ENCODE measurements around the gene SNX14.

- TF ChIP-seq EP300 (IDR thresholded peaks at IDR 0.05; ENCODE audit: low read depth) = no peak
- TF ChIP-seq CTCF (IDR thresholded peaks at IDR 0.05) = no peak
- TF ChIP-seq POLR2A (IDR thresholded peaks at IDR 0.05) = no peak
- TF ChIP-seq POLR2AphosphoS5 (IDR thresholded peaks at IDR 0.05) = no peak
Measured at GRCh38 chr6:85490516-85491248, 103.0 kb downstream of the SNX14 start.
